ENCODE results near the gene ASTL.

Gene ASTL

GRCh38 chr2:96109361-96109680 is 29.0 kb downstream of the ASTL start:
- no peak overlapping the region for H2AFZ ChIP-seq (ENCODE audit: low read length)
- no peaks in the 10 kb centered on the region for H3F3A ChIP-seq (ENCODE audit: insufficient read depth, low read length)
- DNase-seq = no peak
- no peaks in the 10 kb centered on the region for H3K9me3 ChIP-seq (replicated peaks; ENCODE audit: insufficient read depth, low read length)
- TF ChIP-seq EZH2phosphoT487 (IDR thresholded peaks at IDR 0.05; ENCODE audit: low read length) (no peak), CTCF (IDR thresholded peaks at IDR 0.05; ENCODE audit: low read length) (no peak), EZH2 (optimal IDR thresholded peaks at IDR 0.05; ENCODE audit: low read depth, low read length) (no peak)
- H3K27ac ChIP-seq (ENCODE audit: low read length) = no peak overlapping the region
- no peak overlapping the region for H3K4me2 ChIP-seq (ENCODE audit: low read depth, low read length)
- no peak overlapping the region for H3K4me3 ChIP-seq (ENCODE audit: low read length)
- H3K4me1 ChIP-seq (ENCODE audit: low read length) = no peaks in the 10 kb centered on the region
- no peaks in the 10 kb centered on the region for H3K79me2 ChIP-seq (ENCODE audit: low read length)
- H3K27me3 ChIP-seq (replicated peaks; ENCODE audit: insufficient read depth, low read length) = peaks cover 21% of the 10 kb centered on the region
- no peaks in the 10 kb centered on the region for H4K20me1 ChIP-seq (ENCODE audit: insufficient read depth, low read length)
- H3K9me2 ChIP-seq (replicated peaks; ENCODE audit: insufficient read depth, low read length) = no peaks in the 10 kb centered on the region
- no peaks in the 10 kb centered on the region for H3K36me3 ChIP-seq (replicated peaks; ENCODE audit: insufficient read depth, low read length)
- no peak overlapping the region for H3K9ac ChIP-seq (ENCODE audit: low read length)

GRCh38 chr2:96108541-96109360 is 29.6 kb downstream of the ASTL start:
- Histone ChIP-seq H3K9ac (ENCODE audit: low read length) (no peak overlapping the region), H3K4me2 (ENCODE audit: low read depth, low read length) (no peak overlapping the region), H2AFZ (ENCODE audit: low read length) (no peak overlapping the region), H3K79me2 (ENCODE audit: low read length) (no peaks in the 10 kb centered on the region), H3K27me3 (replicated peaks; ENCODE audit: insufficient read depth, low read length) (peaks cover 17% of the 10 kb centered on the region), H3F3A (ENCODE audit: insufficient read depth, low read length) (no peaks in the 10 kb centered on the region), H3K4me1 (ENCODE audit: low read length) (no peaks in the 10 kb centered on the region), H3K4me3 (ENCODE audit: low read length) (no peak overlapping the region), H3K9me2 (replicated peaks; ENCODE audit: insufficient read depth, low read length) (no peaks in the 10 kb centered on the region), H3K27ac (ENCODE audit: low read length) (no peak overlapping the region), H3K36me3 (replicated peaks; ENCODE audit: insufficient read depth, low read length) (no peaks in the 10 kb centered on the region), H3K9me3 (replicated peaks; ENCODE audit: insufficient read depth, low read length) (no peaks in the 10 kb centered on the region), H4K20me1 (ENCODE audit: insufficient read depth, low read length) (no peaks in the 10 kb centered on the region)
- no peak for DNase-seq
- TF ChIP-seq CTCF (IDR thresholded peaks at IDR 0.05; ENCODE audit: low read length) (no peak), EZH2phosphoT487 (IDR thresholded peaks at IDR 0.05; ENCODE audit: low read length) (no peak), EZH2 (optimal IDR thresholded peaks at IDR 0.05; ENCODE audit: low read depth, low read length) (no peak)

GRCh38 chr2:96108151-96108540 is 30.2 kb downstream of the ASTL start:
- Histone ChIP-seq H4K20me1 (ENCODE audit: insufficient read depth, low read length) (no peaks in the 10 kb centered on the region), H3K27me3 (replicated peaks; ENCODE audit: insufficient read depth, low read length) (peaks cover 17% of the 10 kb centered on the region), H3K9me2 (replicated peaks; ENCODE audit: insufficient read depth, low read length) (no peaks in the 10 kb centered on the region), H3K4me2 (ENCODE audit: low read depth, low read length) (no peak overlapping the region), H2AFZ (ENCODE audit: low read length) (no peak overlapping the region), H3K4me3 (ENCODE audit: low read length) (no peak overlapping the region), H3K4me1 (ENCODE audit: low read length) (no peaks in the 10 kb centered on the region), H3K36me3 (replicated peaks; ENCODE audit: insufficient read depth, low read length) (no peaks in the 10 kb centered on the region), H3K9me3 (replicated peaks; ENCODE audit: insufficient read depth, low read length) (no peaks in the 10 kb centered on the region), H3K27ac (ENCODE audit: low read length) (no peak overlapping the region), H3F3A (ENCODE audit: insufficient read depth, low read length) (no peaks in the 10 kb centered on the region), H3K79me2 (ENCODE audit: low read length) (no peaks in the 10 kb centered on the region), H3K9ac (ENCODE audit: low read length) (no peak overlapping the region)
- no peak for DNase-seq
- TF ChIP-seq CTCF (IDR thresholded peaks at IDR 0.05; ENCODE audit: low read length) (no peak), EZH2phosphoT487 (IDR thresholded peaks at IDR 0.05; ENCODE audit: low read length) (no peak), EZH2 (optimal IDR thresholded peaks at IDR 0.05; ENCODE audit: low read depth, low read length) (no peak)
